T-helper 22 cell (primary cell): ENCODE measurements around the gene PLXNA3.
A peak's percentile ranks its signal among the peaks of the same experiment; 100 is the strongest.
"Not testable (repeated sequence)": the region's sequence is repeated elsewhere in the genome, so short reads cannot be mapped to it uniquely, and the experiment has no call there.

Source experiments
- DNase-seq: peaks from one replicate; pipeline ENCODE4 v3.0.0-alpha.2; 2020; ENCODE audit warnings: low read depth

The PLXNA3 gene

GRCh38 chrX:154478728-154479622, 20.9 kb downstream of the PLXNA3 start, which contains the start of gene LAGE3:
LAGE3 (minus strand) TSS chrX:154479281; CDS start chrX:154478915, 366 bp downstream.
- peak; percentile 81 for DNase-seq

GRCh38 chrX:154481195-154481594, 23.1 kb downstream of the PLXNA3 start:
- no peak for DNase-seq

GRCh38 chrX:154481911-154482601, 24.0 kb downstream of the PLXNA3 start:
- no peak for DNase-seq

GRCh38 chrX:154482786-154483185, 24.7 kb downstream of the PLXNA3 start:
- DNase-seq = no peak

GRCh38 chrX:154483325-154483724, 25.2 kb downstream of the PLXNA3 start:
- no peak for DNase-seq

- no peak for DNase-seq
Measured at GRCh38 chrX:154484255-154485149, 26.4 kb downstream of the PLXNA3 start.

- no peak for DNase-seq
Measured at GRCh38 chrX:154485150-154486051, 27.3 kb downstream of the PLXNA3 start.

GRCh38 chrX:154486052-154486395, 27.9 kb downstream of the PLXNA3 start:
- DNase-seq = peak; percentile 26

GRCh38 chrX:154486396-154487207, 28.5 kb downstream of the PLXNA3 start, which contains the start of gene UBL4A:
UBL4A (minus strand) TSS chrX:154486615; CDS start chrX:154486584, 31 bp downstream.
- DNase-seq = peak; percentile 42

GRCh38 chrX:154487518-154488290, 29.6 kb downstream of the PLXNA3 start:
- DNase-seq = no peak

GRCh38 chrX:154488336-154489075, 30.4 kb downstream of the PLXNA3 start:
- DNase-seq = no peak

GRCh38 chrX:154489182-154489581, 31.1 kb downstream of the PLXNA3 start:
- no peak for DNase-seq

GRCh38 chrX:154490021-154490413, 31.9 kb downstream of the PLXNA3 start:
- no peak for DNase-seq

GRCh38 chrX:154490414-154491083, 32.5 kb downstream of the PLXNA3 start, which contains the start of gene SLC10A3:
SLC10A3 (minus strand) TSS chrX:154490629; CDS start chrX:154488940, 1,689 bp downstream.
- peak; percentile 87 for DNase-seq

- DNase-seq = no peak
Measured at GRCh38 chrX:154494715-154495114, 36.6 kb downstream of the PLXNA3 start.

GRCh38 chrX:154495472-154495922, 37.4 kb downstream of the PLXNA3 start:
- no peak for DNase-seq

GRCh38 chrX:154496591-154497137, 38.6 kb downstream of the PLXNA3 start:
- DNase-seq = not testable (repeated sequence)
